K562 (cell line): Measurements from ENCODE around the gene DAPK2. TPM values are rescaled to one million over a fixed set of nuclear protein-coding genes. Genes with fewer than 3 reads are reported as not detected.

Experiments used
- ATAC-seq: fragments of 200-7000 bp; cut with Tn5 transposase; 3 replicates; pipeline ENCODE4 v1.9.1; 2020; ENCODE audit warnings: moderate library complexity
- BruUV-seq: library from RNA; stranded (reverse); fragments of 400-500 nt; replicated peaks from 2 replicates; lab custom pipeline; 2021; lab: Mats Ljungman, UMichigan
- CTCF ChIA-PET: fragments of 300-600 bp; formaldehyde crosslinking; extraction: SDS; loops from one replicate; lab custom pipeline; 2021; ENCODE audit warnings: low intra/inter-chr PET ratio; lab: Yijun Ruan, JAX
- POLR2A ChIA-PET: fragments of 300-600, 350-650 bp; sonication (Branson Sonifier 250); formaldehyde crosslinking; extraction: SDS; loops from one replicate; lab custom pipeline; 2021; ENCODE audit warnings: antibody characterized with exemption, inconsistent platforms; lab: Yijun Ruan, JAX
- DNase-seq, 4 experiments: peaks; one replicate each; pipeline versions ENCODE4 v3.0.0 to v3.0.0-alpha.2; 2011 to 2018; ENCODE audit warnings: low spot score in 3 of 4, mixed read lengths in 3 of 4; ENCODE audit errors: extremely low read depth in 1 of 4
- FAIRE-seq: peaks from 2 replicates; lab custom pipeline; 2011; peaks lifted over from hg19 to GRCh38; lab: Jason Lieb, UNC
- H2AFZ ChIP-seq: 2 replicates; pipeline ENCODE4 v1.6.0; 2011; ENCODE audit warnings: low read depth, low read length, control low read depth, inconsistent platforms
- H3K27ac ChIP-seq: fragments of 200-600 bp; 3 replicates; pipeline ENCODE4 v1.8.0; 2011; ENCODE audit warnings: low read depth, mild to moderate bottlenecking, control low read depth, inconsistent platforms, low read length, moderate library complexity, mixed read lengths; ENCODE audit errors: extremely low read depth
- H3K27me3 ChIP-seq, 2 experiments: fragments of 300-600 bp in 1 of 2; 2 replicates in 1 of 2; 3 replicates in 1 of 2; pipeline versions ENCODE4 v1.6.0 to v1.8.0; 2011; ENCODE audit warnings: inconsistent platforms in 2 of 2, low read length in 2 of 2, mild to moderate bottlenecking in 1 of 2, mixed read lengths in 1 of 2, moderate library complexity in 1 of 2; ENCODE audit not compliant: control insufficient read depth in 2 of 2, insufficient read depth in 2 of 2
- H3K36me3 ChIP-seq: fragments of 300-600 bp; 3 replicates; pipeline ENCODE4 v1.8.0; 2011; ENCODE audit warnings: mild to moderate bottlenecking, low read length, inconsistent platforms; ENCODE audit not compliant: control insufficient read depth, insufficient read depth
- H3K4me1 ChIP-seq, 2 experiments: fragments of 200-600 bp in 1 of 2; replicated peaks in 1 of 2; 2 replicates in 1 of 2; 3 replicates in 1 of 2; pipeline versions ENCODE4 v1.5.1 to v1.8.0; 2011; ENCODE audit warnings: inconsistent platforms in 2 of 2, low read length in 2 of 2, mild to moderate bottlenecking in 1 of 2, mixed read lengths in 1 of 2, moderate library complexity in 1 of 2; ENCODE audit not compliant: control insufficient read depth in 2 of 2, insufficient read depth in 2 of 2
- H3K4me2 ChIP-seq: 2 replicates; pipeline ENCODE4 v1.6.1; 2011; ENCODE audit warnings: low read length, control low read depth, inconsistent platforms, mixed read lengths; ENCODE audit not compliant: insufficient read depth
- H3K4me3 ChIP-seq: fragments of 200-600 bp; sonication (generic), shearing (Covaris generic); 2 replicates; pipeline ENCODE4 v1.5.1; 2016; ENCODE audit warnings: control low read depth, inconsistent platforms
- H3K79me2 ChIP-seq: fragments of 200-600 bp; 3 replicates; pipeline ENCODE4 v1.8.0; 2011; ENCODE audit warnings: low read length, inconsistent platforms; ENCODE audit not compliant: control insufficient read depth, insufficient read depth
- H3K9ac ChIP-seq, 2 experiments: 2 replicates each; pipeline versions ENCODE4 v1.6.0 to v1.6.1; 2011; ENCODE audit warnings: low read depth in 2 of 2, low read length in 2 of 2, control low read depth in 1 of 2, inconsistent platforms in 1 of 2, mild to moderate bottlenecking in 1 of 2, mixed read lengths in 1 of 2; ENCODE audit not compliant: insufficient read depth in 1 of 2
- H3K9me1 ChIP-seq: one replicate; pipeline ENCODE4 v1.6.0; 2011; ENCODE audit warnings: inconsistent platforms, mild to moderate bottlenecking, low read length, moderate library complexity; ENCODE audit not compliant: control insufficient read depth, insufficient read depth
- H3K9me3 ChIP-seq: replicated peaks from 2 replicates; pipeline ENCODE4 v1.5.1; 2011; ENCODE audit warnings: low read depth, low read length, inconsistent platforms; ENCODE audit not compliant: control insufficient read depth, insufficient read depth
- H4K20me1 ChIP-seq: replicated peaks from 2 replicates; pipeline ENCODE4 v1.6.1; 2011; ENCODE audit warnings: low read length, inconsistent platforms, mixed read lengths; ENCODE audit not compliant: control insufficient read depth, insufficient read depth
- CHAMP1 ChIP-seq: fragments of 450-650 bp; IDR thresholded peaks from 2 replicates; pipeline ENCODE4 v1.6.1; 2016; ENCODE audit warnings: mild to moderate bottlenecking
- ETV6 ChIP-seq, 3 experiments: fragments of 150-350 bp in 1 of 3; sonication (generic) in 1 of 3; formaldehyde crosslinking in 1 of 3; IDR thresholded peaks; 2 replicates each; pipeline versions ENCODE4 v1.6.1 to v1.8.0; 2014 to 2022; ENCODE audit warnings: borderline replicate concordance in 2 of 3, low read depth in 2 of 3, antibody characterized with exemption in 1 of 3, low read length in 1 of 3, mild to moderate bottlenecking in 1 of 3, missing genetic modification reagents in 1 of 3
- NR1H2 ChIP-seq: sonication (generic); formaldehyde crosslinking; IDR thresholded peaks from 2 replicates; pipeline ENCODE4 v1.4.0; 2020; ENCODE audit warnings: mild to moderate bottlenecking, missing genetic modification reagents
- RFX5 ChIP-seq: IDR thresholded peaks from 2 replicates; pipeline ENCODE4 v1.6.1; 2011; ENCODE audit warnings: low read depth, mild to moderate bottlenecking, improper control_type of control experiment, low read length
- YBX1 ChIP-seq: fragments of 450-650 bp; IDR thresholded peaks from 2 replicates; pipeline ENCODE4 v1.7.1; 2016; ENCODE audit warnings: mild to moderate bottlenecking
- ZNF668 ChIP-seq: fragments of 250-450 bp; sonication (Bioruptor Pico); IDR thresholded peaks from 2 replicates; pipeline ENCODE4 v1.8.0; 2022; ENCODE audit warnings: mild to moderate bottlenecking, inconsistent platforms
- WGBS: fragments of 100-300 bp; shearing (Covaris generic); methylation state at CpG from one replicate; pipeline ENCODE4 v1.1.6; 2016; ENCODE audit warnings: low coverage, mixed read lengths; ENCODE audit not compliant: insufficient coverage; ENCODE audit errors: missing lambda C conversion rate; 5-methylcytosine and 5-hydroxymethylcytosine counted together
- in situ Hi-C: fragments of 300-500 bp; cut with MboI; formaldehyde crosslinking; loops from 4 replicates; pipeline ENCODE4 v1.15.0; 2018; ENCODE audit warnings: inconsistent platforms, mixed read lengths
- intact Hi-C: fragments of 100-400 bp; cut with micrococcal nuclease; formaldehyde crosslinking; loops from 2 replicates; pipeline ENCODE4 v1.14.2; 2022
- polyA plus RNA-seq, 8 experiments: library from polyadenylated mRNA; depleted of rRNA in 4 of 8; stranded (reverse) in 5 of 8; unstranded in 3 of 8; fragments of >200 nt; fragmentation: Nextera tagmentation in 2 of 8; fragmentation: Illumina TruSeq in 1 of 8; extraction: Ambion mirVana in 2 of 8; extraction: Trizol in 1 of 8; gene quantifications; 2 replicates each; pipeline versions ENCODE4 v1.2.1 to v1.2.3, GENCODE V29; 2011 to 2014; ENCODE audit warnings: inconsistent platforms in 1 of 8, missing spikeins in 1 of 8
- total RNA-seq, 7 experiments: library from RNA; depleted of rRNA in 6 of 7; stranded (reverse); fragments of >200 nt in 6 of 7; fragmentation: Illumina TruSeq in 2 of 7; extraction: Trizol in 2 of 7; gene quantifications; 2 replicates each; pipeline versions ENCODE4 v1.2.1 to v1.2.3, GENCODE V29; 2011 to 2021; ENCODE audit warnings: low replicate concordance in 1 of 7

DAPK2 gene
- total and polyA plus RNA-seq, 9 of the 15 experiments (the other 6 are each of a cell fraction or from before 2014, with no cell fraction given): 0.14 to 5.2 (median 2.2) TPM

DNA sequence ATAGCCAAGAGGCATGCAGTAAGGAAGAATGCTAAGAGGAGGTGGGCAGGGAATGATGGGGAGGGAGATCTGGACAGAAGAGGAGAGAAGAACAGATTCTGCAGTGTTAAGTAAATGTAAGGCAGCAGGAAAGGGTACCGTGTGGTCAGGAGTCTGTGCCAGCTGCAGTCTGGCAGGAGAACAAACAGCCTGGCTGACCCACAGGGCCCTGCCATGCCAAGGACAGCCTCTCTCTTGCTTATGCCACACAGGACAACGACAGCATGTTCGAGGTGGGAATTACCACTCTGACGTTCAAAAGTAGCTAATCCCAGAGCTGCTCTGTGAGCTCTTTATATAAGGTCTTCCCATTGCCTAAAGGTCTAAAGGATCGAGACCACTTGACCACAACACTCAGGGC, 31.3 kb downstream of the DAPK2 start:
- H3K27ac ChIP-seq: no peak overlapping the region
- WGBS: 31% methylated on average over 5 of the region's 5 CpGs
- DNase-seq (no peak), ATAC-seq (no peak), FAIRE-seq (no peak)
- POLR2A ChIA-PET: no interaction called here
- no peaks in the 10 kb centered on the region for H3K27me3 ChIP-seq
- H3K79me2 ChIP-seq: no peaks in the 10 kb centered on the region
- peaks cover 8 to 22% of the 10 kb centered on the region in 2 experiments; a peak in 4 of 5 replicates for H3K4me1 ChIP-seq
- CTCF ChIA-PET: no interaction called here
- H3K9me3 ChIP-seq: no peaks in the 10 kb centered on the region
- no peaks in the 10 kb centered on the region for H4K20me1 ChIP-seq
- TF ChIP-seq ETV6 (IDR thresholded peaks at IDR 0.05; ENCODE audit: borderline replicate concordance in 1 of 2, low read depth in 2 of 2, low read length in 1 of 2) (no peak), ETV6 (CRISPR knock-in tag; IDR thresholded peaks at IDR 0.05; ENCODE audit: borderline replicate concordance) (no peak), NR1H2 (CRISPR knock-in tag) (no peak), ZNF668 (CRISPR knock-in tag) (no peak), CHAMP1 (no peak), RFX5 (no peak), YBX1 (no peak)
- H2AFZ ChIP-seq: no peak overlapping the region
- H3K9me1 ChIP-seq: no peaks in the 10 kb centered on the region
- intact Hi-C loops (no loop called here), in situ Hi-C loops (no loop called here)
- BruUV-seq: no TSS peak
- H3K4me2 ChIP-seq: no peak overlapping the region
- H3K4me3 ChIP-seq: no peak overlapping the region
- H3K36me3 ChIP-seq: no peaks in the 10 kb centered on the region
- no peak overlapping the region for H3K9ac ChIP-seq
